AG10803 (cell line): ENCODE measurements around the gene MPO.

Experiments used
- DNase-seq: peaks from one replicate; pipeline ENCODE4 v3.0.0; 2010; ENCODE audit warnings: low read depth
- H3K4me3 ChIP-seq: 2 replicates; pipeline ENCODE4 v1.5.1; 2011; ENCODE audit warnings: mild to moderate bottlenecking, low read length, control low read depth
- TF ChIP-seq, protein P1 (sequence below): conservative IDR thresholded peaks from 2 replicates; pipeline ENCODE4 v1.5.1; 2011; ENCODE audit warnings: mild to moderate bottlenecking, low read length, control low read depth, inconsistent platforms

The MPO gene

GRCh38 chr17:58244963-58245362 is 35.8 kb downstream of the MPO start:
- no peak overlapping the region for H3K4me3 ChIP-seq
- TF ChIP-seq, protein P1, sequence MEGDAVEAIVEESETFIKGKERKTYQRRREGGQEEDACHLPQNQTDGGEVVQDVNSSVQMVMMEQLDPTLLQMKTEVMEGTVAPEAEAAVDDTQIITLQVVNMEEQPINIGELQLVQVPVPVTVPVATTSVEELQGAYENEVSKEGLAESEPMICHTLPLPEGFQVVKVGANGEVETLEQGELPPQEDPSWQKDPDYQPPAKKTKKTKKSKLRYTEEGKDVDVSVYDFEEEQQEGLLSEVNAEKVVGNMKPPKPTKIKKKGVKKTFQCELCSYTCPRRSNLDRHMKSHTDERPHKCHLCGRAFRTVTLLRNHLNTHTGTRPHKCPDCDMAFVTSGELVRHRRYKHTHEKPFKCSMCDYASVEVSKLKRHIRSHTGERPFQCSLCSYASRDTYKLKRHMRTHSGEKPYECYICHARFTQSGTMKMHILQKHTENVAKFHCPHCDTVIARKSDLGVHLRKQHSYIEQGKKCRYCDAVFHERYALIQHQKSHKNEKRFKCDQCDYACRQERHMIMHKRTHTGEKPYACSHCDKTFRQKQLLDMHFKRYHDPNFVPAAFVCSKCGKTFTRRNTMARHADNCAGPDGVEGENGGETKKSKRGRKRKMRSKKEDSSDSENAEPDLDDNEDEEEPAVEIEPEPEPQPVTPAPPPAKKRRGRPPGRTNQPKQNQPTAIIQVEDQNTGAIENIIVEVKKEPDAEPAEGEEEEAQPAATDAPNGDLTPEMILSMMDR, result no peak
- DNase-seq, result no peak

DNA sequence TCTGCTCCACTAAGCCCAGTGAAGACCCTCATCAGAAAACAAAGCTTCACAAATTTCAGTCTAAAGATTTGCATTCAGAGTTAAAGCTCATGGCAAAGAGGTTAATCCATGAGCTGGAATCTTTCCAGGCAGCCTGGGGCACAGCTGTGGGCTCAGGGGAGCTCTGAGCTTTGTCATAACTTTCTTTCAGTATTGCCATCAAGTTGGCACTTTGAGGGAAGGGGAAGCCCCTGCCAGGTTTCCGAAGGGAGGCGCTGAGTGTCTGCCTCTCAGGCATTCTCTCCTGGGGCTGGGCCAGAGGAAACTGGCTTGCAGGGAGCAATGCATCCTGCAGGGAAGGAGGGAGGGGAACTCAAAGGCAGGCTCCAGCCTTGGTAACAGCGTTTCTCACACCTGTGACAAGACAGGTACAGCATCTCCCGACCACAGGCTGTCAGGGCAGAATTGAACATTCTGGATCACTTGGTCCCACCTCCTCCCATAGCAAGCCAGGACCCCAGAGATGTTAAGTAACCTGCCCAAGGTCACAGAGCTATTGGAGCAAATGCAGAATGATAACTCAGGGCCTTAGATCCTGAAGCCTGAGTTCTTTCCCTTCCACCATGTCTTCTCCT is 38.5 kb downstream of the MPO start:
- no peak for DNase-seq
- TF ChIP-seq, protein P1, result no peak

DNA sequence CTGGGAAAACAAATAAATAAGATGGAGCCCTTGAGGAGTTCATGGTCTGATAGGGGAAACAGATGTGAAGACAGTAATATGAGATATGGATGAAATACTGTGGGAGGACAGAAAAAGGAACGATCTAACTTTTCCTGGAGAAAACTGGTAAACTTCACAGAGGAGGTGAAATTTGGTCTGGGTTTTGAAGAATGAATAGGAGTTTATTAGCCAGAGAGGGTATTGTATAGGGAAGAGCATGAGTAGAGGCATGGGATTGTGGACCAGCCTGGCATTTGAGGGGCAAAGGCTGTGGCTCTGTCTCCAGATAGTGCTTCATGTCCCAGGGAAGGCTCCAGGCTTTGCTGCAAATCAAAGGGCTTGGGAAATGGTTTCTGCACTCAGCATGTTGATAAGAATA is 40.7 kb downstream of the MPO start:
- TF ChIP-seq, protein P1, result no peak
- no peak for DNase-seq
- no peak overlapping the region for H3K4me3 ChIP-seq

More for the DNA sequence above, 38.5 kb downstream of the MPO start:
- H3K4me3 ChIP-seq, result no peak overlapping the region

DNA sequence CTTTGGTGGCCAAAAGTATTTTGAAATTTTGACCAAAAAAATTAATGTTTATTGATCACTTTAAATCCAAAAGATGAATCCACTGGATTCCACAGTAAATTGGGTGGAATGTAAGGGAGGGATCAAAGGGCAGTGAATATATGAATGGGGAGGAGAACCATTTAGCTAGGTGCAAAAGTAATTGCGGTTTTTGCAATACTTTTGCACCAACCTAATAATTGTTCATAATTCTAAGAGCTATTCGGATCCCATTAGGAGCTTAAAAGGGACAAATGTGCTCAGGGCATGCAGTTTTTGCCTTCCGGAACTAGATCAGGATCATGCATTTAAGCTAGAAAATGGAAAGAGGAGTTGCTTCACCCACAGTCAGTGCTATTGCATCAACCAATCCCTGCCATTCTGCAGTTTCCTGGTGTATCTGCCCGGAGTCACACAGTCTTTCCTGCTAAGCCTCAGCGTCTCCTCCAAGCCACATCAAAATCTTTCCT is 42.5 kb downstream of the MPO start, which contains the start of gene LPO:
LPO (plus strand) TSS at position 438 of the 488 bp plus-strand sequence. CDS start 4,396 bp downstream, outside the sequence.
- TF ChIP-seq, protein P1, result no peak
- no peak within 1 kb of the TSS for H3K4me3 ChIP-seq
- no peak for DNase-seq

GRCh38 chr17:58236394-58236793 is 44.3 kb downstream of the MPO start:
- TF ChIP-seq, protein P1, result no peak

DNA sequence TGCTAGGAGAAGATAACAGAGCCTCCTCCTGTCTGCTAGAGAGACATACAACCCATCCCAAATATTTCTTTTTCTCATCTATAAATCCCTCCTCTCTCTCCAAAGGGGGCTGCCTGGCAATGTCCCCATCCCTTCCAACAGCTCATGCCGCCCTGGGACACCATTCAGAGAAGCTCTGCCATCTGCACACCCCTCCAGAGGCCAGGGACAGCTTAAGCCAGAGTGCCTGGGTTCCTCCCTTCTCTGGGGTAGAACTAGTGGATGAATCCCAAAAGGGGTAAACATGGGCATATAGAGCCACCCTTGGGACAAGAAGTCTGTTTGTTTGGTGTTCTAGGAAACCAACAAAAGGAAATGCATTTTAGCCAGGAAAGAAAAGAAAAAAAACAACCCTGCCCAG is 44.9 kb downstream of the MPO start:
- TF ChIP-seq, protein P1, result no peak
- no peak overlapping the region for H3K4me3 ChIP-seq
- DNase-seq, result no peak

More at GRCh38 chr17:58236394-58236793, 44.3 kb downstream of the MPO start:
- H3K4me3 ChIP-seq, result no peak overlapping the region
- no peak for DNase-seq

- TF ChIP-seq, protein P1, result no peak
- H3K4me3 ChIP-seq, result no peak overlapping the region
- DNase-seq, result no peak
Observed at GRCh38 chr17:58234512-58234911, 46.2 kb downstream of the MPO start.
